HL-60 (cell line): Measurements from ENCODE around the gene PTPRD.

Source experiments
- DNase-seq, 2 experiments: peaks; one replicate each; pipeline ENCODE4 v3.0.0-alpha.2; 2010 to 2020; ENCODE audit warnings: low read depth in 1 of 2, low spot score in 1 of 2
- H3K27ac ChIP-seq: fragments of 250-450 bp; sonication (Bioruptor Pico); replicated peaks from 2 replicates; pipeline ENCODE4 v1.5.1; 2020; ENCODE audit warnings: mild to moderate bottlenecking, moderate library complexity
- H3K27me3 ChIP-seq: fragments of 250-450 bp; sonication (Bioruptor Pico); 2 replicates; pipeline ENCODE4 v1.5.1; 2021; ENCODE audit warnings: mild to moderate bottlenecking, moderate library complexity; ENCODE audit not compliant: insufficient read depth, poor library complexity, severe bottlenecking
- H3K4me3 ChIP-seq: replicated peaks from 2 replicates; pipeline ENCODE4 v1.5.1; 2011; ENCODE audit warnings: mild to moderate bottlenecking, control low read depth, low read length; ENCODE audit not compliant: insufficient read depth
- CTCF ChIP-seq: IDR thresholded peaks from one replicate; pipeline ENCODE4 v1.5.1; 2011; ENCODE audit warnings: low read length, control low read depth, inconsistent platforms; ENCODE audit not compliant: insufficient read depth
- GABPA ChIP-seq: IDR thresholded peaks from 2 replicates; pipeline ENCODE4 v1.6.1; 2012; ENCODE audit warnings: low read depth
- POLR2AphosphoS5 ChIP-seq: IDR thresholded peaks from 2 replicates; pipeline ENCODE4 v1.6.1; 2012; ENCODE audit warnings: low read depth
- REST ChIP-seq: IDR thresholded peaks from 2 replicates; pipeline ENCODE4 v1.6.1; 2012; ENCODE audit warnings: low read depth; ENCODE audit not compliant: insufficient replicate concordance
- SPI1 ChIP-seq: IDR thresholded peaks from 2 replicates; pipeline ENCODE4 v1.6.1; 2012; ENCODE audit warnings: low read depth, mild to moderate bottlenecking, borderline replicate concordance

PTPRD gene

GRCh38 chr9:10008101-10008799 lies 604.6 kb downstream of the PTPRD start:
- Histone ChIP-seq H3K27ac (no peak overlapping the region), H3K4me3 (no peak overlapping the region), H3K27me3 (no peaks in the 10 kb centered on the region)
- no peak for DNase-seq
- TF ChIP-seq SPI1 (no peak), CTCF (no peak), POLR2AphosphoS5 (no peak), GABPA (no peak), REST (no peak)

- Histone ChIP-seq H3K27me3 (no peaks in the 10 kb centered on the region), H3K27ac (no peak overlapping the region), H3K4me3 (no peak overlapping the region)
- TF ChIP-seq CTCF (no peak), REST (no peak), SPI1 (no peak), GABPA (no peak), POLR2AphosphoS5 (no peak)
- no peak for DNase-seq
Observed at GRCh38 chr9:10007356-10007755, 605.4 kb downstream of the PTPRD start.

- TF ChIP-seq GABPA: no peak
- TF ChIP-seq REST: no peak
- TF ChIP-seq POLR2AphosphoS5: no peak
- TF ChIP-seq SPI1: no peak
- no peak for TF ChIP-seq CTCF
- DNase-seq: no peak
- Histone ChIP-seq H3K4me3 (no peak overlapping the region), H3K27ac (no peak overlapping the region), H3K27me3 (no peaks in the 10 kb centered on the region)
Observed at GRCh38 chr9:10005206-10005605, 607.6 kb downstream of the PTPRD start.
